A673 (cell line): Measurements from ENCODE around the gene TBC1D32.

Experiments
- CTCF ChIP-seq: fragments of 300-800, 200-600 bp; sonication (generic); conservative IDR thresholded peaks from 2 replicates; pipeline ENCODE4 v1.5.1; 2017; ENCODE audit warnings: low read depth, mild to moderate bottlenecking, antibody characterized with exemption, low read length, moderate library complexity, mixed read lengths
- EZH2 ChIP-seq: fragments of 200-600 bp; sonication (generic); IDR thresholded peaks from 2 replicates; pipeline ENCODE4 v1.6.1; 2017; ENCODE audit warnings: borderline replicate concordance, low read depth, mild to moderate bottlenecking, mixed read lengths, antibody characterized with exemption, low read length; ENCODE audit not compliant: poor library complexity, severe bottlenecking

- TF ChIP-seq CTCF, result no peak
- no peak for TF ChIP-seq EZH2
Measured at GRCh38 chr6:121134922-121135321, 199.4 kb downstream of the TBC1D32 start.
